DOHH2 (cell line): Measurements from ENCODE around the gene ROCK2.

ENCODE experiments used
- H3F3A ChIP-seq: fragments of 200-600 bp; sonication (generic), shearing (Covaris generic); 2 replicates; pipeline ENCODE4 v1.6.0; 2016; ENCODE audit warnings: antibody characterized with exemption, mild to moderate bottlenecking; ENCODE audit not compliant: control insufficient read depth, insufficient read depth
- H3K27ac ChIP-seq: fragments of 200-600 bp; sonication (generic); 2 replicates; pipeline ENCODE4 v1.5.1; 2014; ENCODE audit warnings: low read depth, mild to moderate bottlenecking, low read length, moderate library complexity
- H3K27me3 ChIP-seq: fragments of 200-600 bp; sonication (generic); 2 replicates; pipeline ENCODE4 v1.6.1; 2014; ENCODE audit warnings: mild to moderate bottlenecking, low read length, mixed read lengths; ENCODE audit not compliant: control insufficient read depth
- H3K36me3 ChIP-seq: fragments of 200-600 bp; sonication (generic); 2 replicates; pipeline ENCODE4 v1.6.1; 2014; ENCODE audit warnings: mild to moderate bottlenecking, low read length, moderate library complexity, mixed read lengths; ENCODE audit not compliant: control insufficient read depth
- H3K4me1 ChIP-seq: fragments of 200-600 bp; sonication (generic); 2 replicates; pipeline ENCODE4 v1.6.1; 2014; ENCODE audit warnings: mild to moderate bottlenecking, low read length, mixed read lengths; ENCODE audit not compliant: control insufficient read depth
- H3K4me2 ChIP-seq: fragments of 200-600 bp; sonication (generic); 2 replicates; pipeline ENCODE4 v1.6.0; 2014; ENCODE audit warnings: mild to moderate bottlenecking, low read length, moderate library complexity
- H3K4me3 ChIP-seq: fragments of 200-600 bp; sonication (generic); 2 replicates; pipeline ENCODE4 v1.5.1; 2014; ENCODE audit warnings: mild to moderate bottlenecking, low read length, mixed read lengths
- H3K79me2 ChIP-seq: fragments of 200-600 bp; sonication (generic); 2 replicates; pipeline ENCODE4 v1.6.1; 2014; ENCODE audit warnings: mild to moderate bottlenecking, low read length, mixed read lengths; ENCODE audit not compliant: control insufficient read depth
- H3K9me2 ChIP-seq: fragments of 200-600 bp; sonication (generic); replicated peaks from 2 replicates; pipeline ENCODE4 v1.6.1; 2014; ENCODE audit warnings: mild to moderate bottlenecking, low read length, mixed read lengths; ENCODE audit not compliant: control insufficient read depth
- H3K9me3 ChIP-seq: fragments of 200-600 bp; sonication (generic); 2 replicates; pipeline ENCODE4 v1.6.1; 2014; ENCODE audit warnings: antibody characterized with exemption, low read length, mixed read lengths; ENCODE audit not compliant: control insufficient read depth, insufficient read depth
- H4K20me1 ChIP-seq: fragments of 200-600 bp; sonication (generic); 2 replicates; pipeline ENCODE4 v1.6.0; 2014; ENCODE audit warnings: low read depth, mild to moderate bottlenecking, antibody characterized with exemption, low read length, moderate library complexity; ENCODE audit not compliant: control insufficient read depth, insufficient read depth
- CTCF ChIP-seq: fragments of 200-600 bp; sonication (generic); IDR thresholded peaks from one replicate; pipeline ENCODE4 v1.5.1; 2014; ENCODE audit warnings: antibody characterized with exemption, mild to moderate bottlenecking, low read depth, low read length; ENCODE audit not compliant: poor library complexity, severe bottlenecking
- EZH2phosphoT487 ChIP-seq: fragments of 200-600 bp; sonication (generic); IDR thresholded peaks from 2 replicates; pipeline ENCODE4 v1.6.1; 2017; ENCODE audit warnings: borderline replicate concordance, mild to moderate bottlenecking, antibody characterized with exemption, low read length, moderate library complexity, mixed read lengths

ROCK2 gene

DNA sequence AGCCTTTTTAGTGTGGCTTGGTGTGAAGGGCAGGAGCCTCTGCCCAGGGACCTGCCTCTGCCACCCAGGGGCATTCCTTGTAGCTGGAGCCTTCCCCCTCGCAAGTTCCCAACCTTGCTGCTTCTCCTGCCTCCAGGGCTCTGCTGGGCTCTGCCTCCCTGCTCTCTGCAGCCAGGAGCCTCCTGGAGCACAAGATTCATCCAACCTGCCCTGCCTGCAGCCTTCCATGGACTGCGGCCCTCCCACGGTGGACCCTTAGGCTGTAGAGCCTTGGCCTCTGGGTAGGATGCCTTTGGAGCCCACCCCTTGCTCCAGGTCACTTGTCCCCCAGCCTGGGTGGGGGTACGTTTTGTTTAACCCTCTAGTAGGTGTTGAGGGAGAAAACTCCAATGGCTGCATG is 186.7 kb downstream of the ROCK2 start:
- no peak overlapping the region for H3K27ac ChIP-seq
- no peaks in the 10 kb centered on the region for H3K9me2 ChIP-seq
- H4K20me1 ChIP-seq = no peaks in the 10 kb centered on the region
- H3F3A ChIP-seq = no peaks in the 10 kb centered on the region
- TF ChIP-seq CTCF (no peak), EZH2phosphoT487 (no peak)
- no peak overlapping the region for H3K4me3 ChIP-seq
- peaks cover 15% of the 10 kb centered on the region for H3K4me1 ChIP-seq
- no peaks in the 10 kb centered on the region for H3K79me2 ChIP-seq
- peaks cover 2% of the 10 kb centered on the region; the same call in 1 of the 2 replicates for H3K27me3 ChIP-seq
- no peaks in the 10 kb centered on the region for H3K36me3 ChIP-seq
- H3K4me2 ChIP-seq = no peak overlapping the region
- no peaks in the 10 kb centered on the region for H3K9me3 ChIP-seq

DNA sequence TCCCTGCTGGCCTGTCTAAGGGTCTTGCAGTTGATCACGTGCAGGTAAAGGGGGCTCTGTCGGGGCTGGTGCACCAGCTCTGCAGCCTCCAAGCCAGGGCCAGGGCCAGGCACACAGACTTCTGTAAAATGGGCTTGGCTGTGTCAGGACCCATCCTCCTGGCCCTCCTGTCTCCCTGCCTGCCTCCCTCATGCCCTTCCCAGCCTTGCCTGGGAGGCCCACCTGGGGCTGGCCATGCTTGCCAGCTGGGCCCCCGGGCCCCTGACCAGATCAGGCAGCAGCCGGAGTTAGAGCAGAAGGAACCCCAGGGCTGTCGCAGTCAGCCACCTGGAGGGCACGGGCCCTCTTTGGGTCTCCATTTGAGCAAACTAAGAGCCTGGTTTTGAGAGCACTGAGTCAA is 187.1 kb downstream of the ROCK2 start:
- Histone ChIP-seq H3F3A (no peaks in the 10 kb centered on the region), H3K36me3 (no peaks in the 10 kb centered on the region), H3K4me3 (no peak overlapping the region), H3K79me2 (no peaks in the 10 kb centered on the region), H3K9me3 (no peaks in the 10 kb centered on the region), H3K9me2 (no peaks in the 10 kb centered on the region), H4K20me1 (no peaks in the 10 kb centered on the region), H3K27ac (no peak overlapping the region), H3K4me1 (peaks cover 15% of the 10 kb centered on the region), H3K4me2 (no peak overlapping the region), H3K27me3 (peaks cover 2% of the 10 kb centered on the region; the same call in 1 of the 2 replicates)
- TF ChIP-seq CTCF (no peak), EZH2phosphoT487 (no peak)

DNA sequence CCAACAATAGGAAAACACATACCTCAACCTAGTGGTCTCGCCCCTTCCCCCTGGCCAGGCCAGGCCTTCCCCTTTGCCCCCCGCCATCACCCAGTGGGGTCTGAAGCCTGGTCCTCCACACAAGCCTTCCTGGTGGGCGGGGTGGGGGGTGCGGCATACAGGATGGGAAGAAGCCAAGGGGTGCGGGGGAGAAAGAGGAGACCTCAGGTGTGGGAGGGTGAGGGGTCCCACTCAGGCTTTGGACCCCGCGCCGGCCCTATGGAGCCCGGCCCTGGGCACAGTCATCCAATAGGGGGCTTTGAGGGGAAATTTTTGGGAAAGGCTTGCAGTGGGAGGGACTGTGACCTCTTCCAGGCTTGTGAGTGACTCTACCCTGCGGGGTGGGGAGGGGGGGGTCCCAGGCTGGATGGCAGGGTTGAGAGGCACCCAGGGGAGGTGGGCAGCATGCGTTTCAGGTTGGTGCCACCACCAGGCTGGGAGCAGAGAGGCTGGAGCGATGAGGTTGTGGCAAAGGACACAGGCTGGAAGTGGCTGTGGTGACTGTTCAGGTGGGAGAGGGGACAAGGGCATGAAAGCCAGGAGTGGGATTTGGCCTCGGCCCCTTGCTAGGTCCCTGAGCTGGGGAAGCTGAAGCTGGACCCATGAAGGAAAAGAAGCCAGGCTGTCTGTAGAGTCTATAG is 187.9 kb downstream of the ROCK2 start:
- no peaks in the 10 kb centered on the region for H3K9me2 ChIP-seq
- H3K9me3 ChIP-seq = no peaks in the 10 kb centered on the region
- H3K27ac ChIP-seq = no peak overlapping the region
- TF ChIP-seq EZH2phosphoT487 (no peak), CTCF (no peak)
- no peaks in the 10 kb centered on the region for H3K36me3 ChIP-seq
- peak overlapping the region; percentile 82 for H3K4me3 ChIP-seq
- no peaks in the 10 kb centered on the region for H3K79me2 ChIP-seq
- H3K4me2 ChIP-seq = peak overlapping the region; percentile 94
- H4K20me1 ChIP-seq = no peaks in the 10 kb centered on the region
- H3K4me1 ChIP-seq = peaks cover 15% of the 10 kb centered on the region
- H3K27me3 ChIP-seq = peaks cover 2% of the 10 kb centered on the region; the same call in 1 of the 2 replicates
- no peaks in the 10 kb centered on the region for H3F3A ChIP-seq
